ENCODE data around the gene CD2AP. TPM values are rescaled to one million over a fixed set of nuclear protein-coding genes. Genes with fewer than 3 reads are reported as not detected.

The CD2AP gene
- total and polyA plus RNA-seq, 9 of the 15 experiments (the other 6 are each of a cell fraction or from before 2014, with no cell fraction given) = 9.4 to 69.7 (median 38.7) TPM

GRCh38 chr6:47495207-47495606, 17.6 kb downstream of the CD2AP start:
- H3K79me2 ChIP-seq (ENCODE audit: control insufficient read depth, insufficient read depth, low read length) = peaks cover 100% of the 10 kb centered on the region
- intact Hi-C loops (cut with micrococcal nuclease) = loop anchor here (1.0 to 5.0 kb wide), 2 partner anchors 17 to 73 kb away; no protein-coding TSS in a partner anchor
- peak overlapping the region; percentile 21; the same call in 1 of the 3 replicates for H3K27ac ChIP-seq (ENCODE audit: extremely low read depth, low read depth, low read length)
- POLR2A ChIA-PET = interaction anchor here (0.7 to 1.7 kb wide), 7 partner anchors 9 to 40 kb away, joined by 3 to 5 read pairs (median 3); no protein-coding TSS in a partner anchor
- no peak for TF ChIP-seq SFPQ (IDR thresholded peaks at IDR 0.05; ENCODE audit: low read depth, low read length)
- 0 out of 4 replicates have a peak, but pooled peaks of 1 of the 2 experiments have one; percentile 21 for TF ChIP-seq TRIM24 (IDR thresholded peaks at IDR 0.05)
- no peak for TF ChIP-seq ZBTB26 (CRISPR knock-in tag; IDR thresholded peaks at IDR 0.05)
- TF ChIP-seq ZNF583 (CRISPR knock-in tag; IDR thresholded peaks at IDR 0.05) = no peak
- TF ChIP-seq ZNF592 (IDR thresholded peaks at IDR 0.05) = peak; percentile 25; the same call in 1 of the 2 replicates
- TF ChIP-seq CEBPB (tag; IDR thresholded peaks at IDR 0.05) = peak; percentile 58
- no peak for TF ChIP-seq PHF21A (IDR thresholded peaks at IDR 0.05; ENCODE audit: borderline replicate concordance, low read depth)
- H3K9me1 ChIP-seq (ENCODE audit: control insufficient read depth, insufficient read depth, low read length) = no peaks in the 10 kb centered on the region
- H3K4me3 ChIP-seq = no peak overlapping the region
- H4K20me1 ChIP-seq (replicated peaks; ENCODE audit: control insufficient read depth, insufficient read depth, low read length) = peaks cover 13% of the 10 kb centered on the region
- DNase-seq (ENCODE audit: extremely low read depth in 1 of 4, low spot score in 3 of 4) = no peak
- peak overlapping the region; percentile 20; the same call in 1 of the 2 replicates for H3K4me2 ChIP-seq (ENCODE audit: insufficient read depth, low read length)
- no peaks in the 10 kb centered on the region for H3K9me3 ChIP-seq (replicated peaks; ENCODE audit: control insufficient read depth, insufficient read depth, low read depth, low read length)
- ATAC-seq = peak; percentile 46
- peaks cover 21 to 23% of the 10 kb centered on the region in 2 experiments for H3K4me1 ChIP-seq (replicated peaks in 1 of 2; ENCODE audit: control insufficient read depth in 2 of 2, insufficient read depth in 2 of 2, low read length in 2 of 2)
- no peak overlapping the region for H2AFZ ChIP-seq (ENCODE audit: low read depth, low read length)
- in situ Hi-C loops (cut with MboI) = no loop called here
- FAIRE-seq = no peak
- peak overlapping the region in 1 of 2 experiments; percentile 2; a peak in 1 of 4 replicates for H3K9ac ChIP-seq (ENCODE audit: insufficient read depth in 1 of 2, low read depth in 2 of 2, low read length in 2 of 2)
- no peaks in the 10 kb centered on the region; the same call in 1 of the 3 replicates for H3K36me3 ChIP-seq (ENCODE audit: control insufficient read depth, insufficient read depth, low read length)
- WGBS (ENCODE audit: insufficient coverage, low coverage, missing lambda C conversion rate) = 52% methylated on average over 8 of the region's 8 CpGs
- no TSS peak for BruUV-seq (replicated peaks)
- no peaks in the 10 kb centered on the region for H3K27me3 ChIP-seq (ENCODE audit: control insufficient read depth in 2 of 2, insufficient read depth in 2 of 2, low read length in 2 of 2)
- CTCF ChIA-PET (ENCODE audit: low intra/inter-chr PET ratio) = no interaction called here
